ENCODE data around the gene IL36RN. TPM values are rescaled to one million over a fixed set of nuclear protein-coding genes. Genes with fewer than 3 reads are reported as not detected.

The IL36RN gene
- total RNA-seq, 4 donors from 2014 or later: 0.93 to 1.7 TPM; not detected in 2

GRCh38 chr2:113098041-113098440 lies 39.0 kb downstream of the IL36RN start:
- Histone ChIP-seq H3K4me3 (no peak overlapping the region), H3K27me3 (peaks cover 1% of the 10 kb centered on the region), H3K36me3 (no peaks in the 10 kb centered on the region), H3K9me3 (peaks cover 0 to 15% (median 0%) of the 10 kb centered on the region in 3 donors), H3K4me1 (no peaks in the 10 kb centered on the region), H3K27ac (no peak overlapping the region)
- ATAC-seq: no peak
- TF ChIP-seq CTCF (IDR thresholded peaks at IDR 0.05): no peak
- no peak for TF ChIP-seq EP300 (IDR thresholded peaks at IDR 0.05)
- TF ChIP-seq POLR2AphosphoS5 (IDR thresholded peaks at IDR 0.05): no peak
- TF ChIP-seq POLR2A (IDR thresholded peaks at IDR 0.05): no peak
- 60 to 92% methylated on average over 1 to 2 of the region's 4 CpGs for WGBS, 2 donors (ENCODE audit: low coverage in 1 of 2)

GRCh38 chr2:113098532-113098931 lies 39.5 kb downstream of the IL36RN start:
- 83 to 85% methylated on average over 1 to 4 of the region's 6 CpGs for WGBS, 2 donors (ENCODE audit: low coverage in 1 of 2)

GRCh38 chr2:113102133-113102532 lies 43.1 kb downstream of the IL36RN start:
- no peaks in the 10 kb centered on the region for H3K4me1 ChIP-seq
- ATAC-seq: no peak
- 88 to 100% methylated on average over 1 of the region's 2 CpGs for WGBS, 2 donors (ENCODE audit: low coverage in 1 of 2)
- TF ChIP-seq CTCF (IDR thresholded peaks at IDR 0.05): no peak
- no peak for TF ChIP-seq EP300 (IDR thresholded peaks at IDR 0.05)
- TF ChIP-seq POLR2A (IDR thresholded peaks at IDR 0.05): no peak
- no peak for TF ChIP-seq POLR2AphosphoS5 (IDR thresholded peaks at IDR 0.05)
- H3K36me3 ChIP-seq: no peaks in the 10 kb centered on the region
- H3K27ac ChIP-seq: no peak overlapping the region
- H3K4me3 ChIP-seq: no peak overlapping the region
- H3K27me3 ChIP-seq: no peaks in the 10 kb centered on the region
- H3K9me3 ChIP-seq: peaks cover 0 to 22% (median 0%) of the 10 kb centered on the region in 3 donors

More at GRCh38 chr2:113098532-113098931, 39.5 kb downstream of the IL36RN start:
- Histone ChIP-seq H3K4me1 (no peaks in the 10 kb centered on the region), H3K27me3 (no peaks in the 10 kb centered on the region), H3K4me3 (no peak overlapping the region), H3K9me3 (peaks cover 0 to 20% (median 0%) of the 10 kb centered on the region in 3 donors), H3K36me3 (no peaks in the 10 kb centered on the region), H3K27ac (no peak overlapping the region)
- ATAC-seq: no peak
- TF ChIP-seq POLR2A (IDR thresholded peaks at IDR 0.05) (no peak), POLR2AphosphoS5 (IDR thresholded peaks at IDR 0.05) (no peak), CTCF (IDR thresholded peaks at IDR 0.05) (no peak)

- no peak overlapping the region for H3K4me3 ChIP-seq
- no peaks in the 10 kb centered on the region for H3K36me3 ChIP-seq
- ATAC-seq: no peak
- peaks cover 0 to 18% (median 0%) of the 10 kb centered on the region in 3 donors for H3K9me3 ChIP-seq
- no peaks in the 10 kb centered on the region for H3K4me1 ChIP-seq
- WGBS, 2 donors (ENCODE audit: low coverage in 1 of 2): 81 to 100% methylated on average over 4 of the region's 4 CpGs
- H3K27ac ChIP-seq: no peak overlapping the region
- no peaks in the 10 kb centered on the region for H3K27me3 ChIP-seq
- TF ChIP-seq EP300 (IDR thresholded peaks at IDR 0.05) (no peak), CTCF (IDR thresholded peaks at IDR 0.05) (no peak)
These were observed 44.3 kb downstream of the IL36RN start for GRCh38 chr2:113103277-113103676.

- WGBS, 2 donors (ENCODE audit: low coverage in 1 of 2): 75 to 80% methylated on average over 1 to 3 of the region's 3 CpGs
- H3K4me3 ChIP-seq: no peak overlapping the region
- H3K27me3 ChIP-seq: no peaks in the 10 kb centered on the region
- H3K9me3 ChIP-seq: peaks cover 0 to 18% (median 0%) of the 10 kb centered on the region in 3 donors
- no peaks in the 10 kb centered on the region for H3K4me1 ChIP-seq
- no peaks in the 10 kb centered on the region for H3K36me3 ChIP-seq
- TF ChIP-seq POLR2AphosphoS5 (IDR thresholded peaks at IDR 0.05) (no peak), POLR2A (IDR thresholded peaks at IDR 0.05) (no peak), EP300 (IDR thresholded peaks at IDR 0.05) (no peak), CTCF (IDR thresholded peaks at IDR 0.05) (no peak)
- ATAC-seq: no peak
- H3K27ac ChIP-seq: no peak overlapping the region
These were observed 45.1 kb downstream of the IL36RN start for GRCh38 chr2:113104054-113104611.
